Panc1 (cell line): ENCODE measurements around the gene SEPTIN1. TPM values are rescaled to one million over a fixed set of nuclear protein-coding genes. Genes with fewer than 3 reads are reported as not detected.

ENCODE experiments used
- ATAC-seq: fragments of 200-7000 bp; cut with Tn5 transposase; 2 replicates; pipeline ENCODE4 v1.9.1; 2020; ENCODE audit warnings: mild to moderate bottlenecking, moderate library complexity
- BruUV-seq: library from RNA; stranded (reverse); fragments of 400-500 nt; replicated peaks from 2 replicates; lab custom pipeline; 2021; lab: Mats Ljungman, UMichigan
- CTCF ChIA-PET: fragments of 300-600 bp; sonication (Branson Sonifier 250); formaldehyde crosslinking; loops from one replicate; lab custom pipeline; 2022; ENCODE audit warnings: antibody characterized with exemption; lab: Charles Lee
- POLR2A ChIA-PET: fragments of 300-600 bp; sonication (Branson Sonifier 250); formaldehyde crosslinking; loops from one replicate; lab custom pipeline; 2022; ENCODE audit warnings: antibody characterized with exemption; lab: Charles Lee
- DNase-seq: peaks from one replicate; pipeline ENCODE4 v3.0.0-alpha.2; 2010; ENCODE audit warnings: low read depth, low spot score
- H3K27ac ChIP-seq: 2 replicates; pipeline ENCODE4 v1.5.1; 2011; ENCODE audit warnings: mild to moderate bottlenecking, low read length, inconsistent platforms
- H3K27me3 ChIP-seq: fragments of 200-500 bp; sonication (Bioruptor generic); 2 replicates; pipeline ENCODE4 v1.6.0; 2014; ENCODE audit warnings: low read length, inconsistent platforms; ENCODE audit not compliant: control insufficient read depth, insufficient read depth
- H3K36me3 ChIP-seq: fragments of 200-500 bp; sonication (Bioruptor generic); 2 replicates; pipeline ENCODE4 v1.5.1; 2014; ENCODE audit warnings: inconsistent platforms, mild to moderate bottlenecking, low read length, moderate library complexity; ENCODE audit not compliant: control insufficient read depth, insufficient read depth
- H3K4me1 ChIP-seq: 2 replicates; pipeline ENCODE4 v1.5.1; 2011; ENCODE audit warnings: inconsistent platforms, mild to moderate bottlenecking, low read length, moderate library complexity; ENCODE audit not compliant: control insufficient read depth, insufficient read depth
- H3K4me3 ChIP-seq, 2 experiments: 2 replicates each; pipeline ENCODE4 v1.5.1; 2011 to 2012; ENCODE audit warnings: low read depth in 2 of 2, low read length in 2 of 2, mild to moderate bottlenecking in 2 of 2, inconsistent platforms in 1 of 2, moderate library complexity in 1 of 2
- H3K9me3 ChIP-seq: fragments of 200-500 bp; sonication (Bioruptor generic); 2 replicates; pipeline ENCODE4 v1.5.1; 2014; ENCODE audit warnings: low read depth, mild to moderate bottlenecking, inconsistent platforms, low read length, moderate library complexity; ENCODE audit not compliant: control insufficient read depth, insufficient read depth
- POLR2AphosphoS5 ChIP-seq: IDR thresholded peaks from 2 replicates; pipeline ENCODE4 v1.6.1; 2012; ENCODE audit warnings: mild to moderate bottlenecking, low read depth, low read length, moderate library complexity
- SIN3A ChIP-seq: IDR thresholded peaks from 2 replicates; pipeline ENCODE4 v1.6.1; 2012; ENCODE audit warnings: low read depth, mild to moderate bottlenecking, low read length, moderate library complexity, borderline replicate concordance; ENCODE audit not compliant: insufficient read depth
- TCF7L2 ChIP-seq: IDR thresholded peaks from 2 replicates; pipeline ENCODE4 v1.6.1; 2011; ENCODE audit warnings: mild to moderate bottlenecking, low read depth, low read length, inconsistent platforms
- in situ Hi-C: cut with HindIII; loops from 2 replicates; pipeline ENCODE4 v1.10.0; 2016; ENCODE audit warnings: low sequenced_read_pairs, low pct_unique_long_range_greater_than_20kb
- intact Hi-C: fragments of 100-400 bp; cut with micrococcal nuclease; formaldehyde crosslinking; loops from one replicate; pipeline ENCODE4 v1.10.0; 2022; ENCODE audit not compliant: unreplicated experiment
- total RNA-seq: library from RNA; stranded (reverse); gene quantifications from one replicate; pipeline ENCODE4 v1.2.1, GENCODE V29; 2021; ENCODE audit not compliant: unreplicated experiment
- TF ChIP-seq, protein P1 (sequence below), 2 experiments: IDR thresholded peaks; 2 replicates each; pipeline ENCODE4 v1.6.1; 2011 to 2012; ENCODE audit warnings: low read depth in 2 of 2, control low read depth in 1 of 2, low read length in 1 of 2, mild to moderate bottlenecking in 1 of 2, moderate library complexity in 1 of 2; ENCODE audit not compliant: insufficient read depth in 1 of 2
- TF ChIP-seq, protein P2 (sequence below): fragments of 450-650 bp; IDR thresholded peaks from 2 replicates; pipeline ENCODE4 v1.5.1; 2017; ENCODE audit warnings: mild to moderate bottlenecking

The SEPTIN1 gene
- total RNA-seq, 1 experiment from 2014 or later, result 1.7 TPM

GRCh38 chr16:30401768-30402425, 19.5 kb upstream of the SEPTIN1 start:
- H3K4me3 ChIP-seq, result no peak overlapping the region
- peaks cover 14% of the 10 kb centered on the region for H3K4me1 ChIP-seq
- CTCF ChIA-PET, result no interaction called here
- ATAC-seq, result no peak
- POLR2A ChIA-PET, result interaction anchor here (0.7 kb wide), 1 partner anchor 19 kb away, joined by 3 read pairs; no protein-coding TSS in a partner anchor
- H3K27ac ChIP-seq, result peak overlapping the region; percentile 21; the same call in 1 of the 2 replicates
- no peaks in the 10 kb centered on the region for H3K36me3 ChIP-seq
- no peaks in the 10 kb centered on the region for H3K9me3 ChIP-seq
- in situ Hi-C loops, result no loop called here
- TF ChIP-seq, protein P1, sequence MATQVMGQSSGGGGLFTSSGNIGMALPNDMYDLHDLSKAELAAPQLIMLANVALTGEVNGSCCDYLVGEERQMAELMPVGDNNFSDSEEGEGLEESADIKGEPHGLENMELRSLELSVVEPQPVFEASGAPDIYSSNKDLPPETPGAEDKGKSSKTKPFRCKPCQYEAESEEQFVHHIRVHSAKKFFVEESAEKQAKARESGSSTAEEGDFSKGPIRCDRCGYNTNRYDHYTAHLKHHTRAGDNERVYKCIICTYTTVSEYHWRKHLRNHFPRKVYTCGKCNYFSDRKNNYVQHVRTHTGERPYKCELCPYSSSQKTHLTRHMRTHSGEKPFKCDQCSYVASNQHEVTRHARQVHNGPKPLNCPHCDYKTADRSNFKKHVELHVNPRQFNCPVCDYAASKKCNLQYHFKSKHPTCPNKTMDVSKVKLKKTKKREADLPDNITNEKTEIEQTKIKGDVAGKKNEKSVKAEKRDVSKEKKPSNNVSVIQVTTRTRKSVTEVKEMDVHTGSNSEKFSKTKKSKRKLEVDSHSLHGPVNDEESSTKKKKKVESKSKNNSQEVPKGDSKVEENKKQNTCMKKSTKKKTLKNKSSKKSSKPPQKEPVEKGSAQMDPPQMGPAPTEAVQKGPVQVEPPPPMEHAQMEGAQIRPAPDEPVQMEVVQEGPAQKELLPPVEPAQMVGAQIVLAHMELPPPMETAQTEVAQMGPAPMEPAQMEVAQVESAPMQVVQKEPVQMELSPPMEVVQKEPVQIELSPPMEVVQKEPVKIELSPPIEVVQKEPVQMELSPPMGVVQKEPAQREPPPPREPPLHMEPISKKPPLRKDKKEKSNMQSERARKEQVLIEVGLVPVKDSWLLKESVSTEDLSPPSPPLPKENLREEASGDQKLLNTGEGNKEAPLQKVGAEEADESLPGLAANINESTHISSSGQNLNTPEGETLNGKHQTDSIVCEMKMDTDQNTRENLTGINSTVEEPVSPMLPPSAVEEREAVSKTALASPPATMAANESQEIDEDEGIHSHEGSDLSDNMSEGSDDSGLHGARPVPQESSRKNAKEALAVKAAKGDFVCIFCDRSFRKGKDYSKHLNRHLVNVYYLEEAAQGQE (IDR thresholded peaks at IDR 0.05; ENCODE audit: insufficient read depth in 1 of 2, low read depth in 2 of 2, low read length in 1 of 2), result no peak
- TF ChIP-seq POLR2AphosphoS5, result no peak
- no peak for TF ChIP-seq TCF7L2
- TF ChIP-seq SIN3A, result no peak
- TF ChIP-seq, protein P2, sequence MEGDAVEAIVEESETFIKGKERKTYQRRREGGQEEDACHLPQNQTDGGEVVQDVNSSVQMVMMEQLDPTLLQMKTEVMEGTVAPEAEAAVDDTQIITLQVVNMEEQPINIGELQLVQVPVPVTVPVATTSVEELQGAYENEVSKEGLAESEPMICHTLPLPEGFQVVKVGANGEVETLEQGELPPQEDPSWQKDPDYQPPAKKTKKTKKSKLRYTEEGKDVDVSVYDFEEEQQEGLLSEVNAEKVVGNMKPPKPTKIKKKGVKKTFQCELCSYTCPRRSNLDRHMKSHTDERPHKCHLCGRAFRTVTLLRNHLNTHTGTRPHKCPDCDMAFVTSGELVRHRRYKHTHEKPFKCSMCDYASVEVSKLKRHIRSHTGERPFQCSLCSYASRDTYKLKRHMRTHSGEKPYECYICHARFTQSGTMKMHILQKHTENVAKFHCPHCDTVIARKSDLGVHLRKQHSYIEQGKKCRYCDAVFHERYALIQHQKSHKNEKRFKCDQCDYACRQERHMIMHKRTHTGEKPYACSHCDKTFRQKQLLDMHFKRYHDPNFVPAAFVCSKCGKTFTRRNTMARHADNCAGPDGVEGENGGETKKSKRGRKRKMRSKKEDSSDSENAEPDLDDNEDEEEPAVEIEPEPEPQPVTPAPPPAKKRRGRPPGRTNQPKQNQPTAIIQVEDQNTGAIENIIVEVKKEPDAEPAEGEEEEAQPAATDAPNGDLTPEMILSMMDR, result no peak
- BruUV-seq, result no TSS peak
- intact Hi-C loops, result no loop called here
- DNase-seq, result no peak
- no peaks in the 10 kb centered on the region for H3K27me3 ChIP-seq

GRCh38 chr16:30399435-30400186, 17.2 kb upstream of the SEPTIN1 start:
- no peaks in the 10 kb centered on the region for H3K36me3 ChIP-seq
- POLR2A ChIA-PET, result no interaction called here
- in situ Hi-C loops, result no loop called here
- CTCF ChIA-PET, result interaction anchor here (0.6 kb wide), 2 partner anchors 51 to 215 kb away, joined by 3 to 4 read pairs; no protein-coding TSS in a partner anchor
- peak overlapping the region; percentile 66 to 95 for H3K4me3 ChIP-seq
- DNase-seq (no peak), ATAC-seq (no peak)
- peaks cover 17% of the 10 kb centered on the region for H3K4me1 ChIP-seq
- H3K27ac ChIP-seq, result peak overlapping the region; percentile 91
- H3K9me3 ChIP-seq, result no peaks in the 10 kb centered on the region
- H3K27me3 ChIP-seq, result no peaks in the 10 kb centered on the region
- no peak for TF ChIP-seq TCF7L2
- TF ChIP-seq, protein P1 (IDR thresholded peaks at IDR 0.05; ENCODE audit: insufficient read depth in 1 of 2, low read depth in 2 of 2, low read length in 1 of 2), result no peak
- TF ChIP-seq, protein P2, result no peak
- TF ChIP-seq SIN3A, result no peak
- no peak for TF ChIP-seq POLR2AphosphoS5
- no TSS peak for BruUV-seq
- intact Hi-C loops, result no loop called here
